Neural progenitor cell (in vitro differentiated cells): ENCODE measurements around the gene PLCL1.

Source experiments
- EZH2 ChIP-seq: fragments of 200-600 bp; sonication (generic); IDR thresholded peaks from 2 replicates; pipeline ENCODE4 v1.6.1; 2017; ENCODE audit warnings: antibody characterized with exemption, mild to moderate bottlenecking, moderate library complexity
- EZH2phosphoT487 ChIP-seq: fragments of 200-600 bp; sonication (generic); IDR thresholded peaks from 2 replicates; pipeline ENCODE4 v1.6.1; 2017; ENCODE audit warnings: antibody characterized with exemption
- TF ChIP-seq, protein P1 (sequence below): fragments of 200-600 bp; sonication (generic); IDR thresholded peaks from 2 replicates; pipeline ENCODE4 v1.5.1; 2017; ENCODE audit warnings: antibody characterized with exemption, mild to moderate bottlenecking

DNA sequence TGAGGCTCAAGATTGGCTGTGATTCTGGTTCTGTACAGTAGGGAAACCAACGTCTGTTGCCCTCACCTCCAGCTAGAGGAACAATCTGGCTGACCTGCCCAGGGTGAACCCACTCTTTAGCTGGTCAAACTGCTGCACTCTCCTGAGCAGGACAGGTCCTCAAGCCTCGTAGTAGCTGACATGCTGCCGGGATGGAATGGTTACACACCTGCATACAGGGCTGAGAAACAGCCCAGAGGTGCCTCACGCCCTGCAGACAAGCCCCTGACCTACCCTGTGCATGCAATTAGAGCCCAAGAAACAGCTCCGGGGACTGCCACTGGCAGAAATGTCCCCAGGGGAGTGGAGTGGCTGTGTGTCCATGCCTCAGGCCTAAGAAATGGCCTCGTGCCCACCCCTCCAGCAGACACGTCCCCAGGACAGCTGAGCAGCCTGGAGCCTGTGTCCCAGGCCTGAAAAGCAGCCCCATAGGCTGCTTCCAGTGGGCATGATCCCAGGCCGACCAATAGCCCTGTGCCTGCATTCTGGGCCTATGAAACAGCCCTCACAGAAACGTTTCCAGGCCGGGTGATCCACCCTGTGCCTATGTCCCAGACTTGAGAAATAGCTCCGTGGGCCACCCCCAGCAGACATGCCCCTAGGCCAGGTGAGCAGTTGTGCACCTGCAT is 44.6 kb upstream of the PLCL1 start:
- TF ChIP-seq, protein P1, sequence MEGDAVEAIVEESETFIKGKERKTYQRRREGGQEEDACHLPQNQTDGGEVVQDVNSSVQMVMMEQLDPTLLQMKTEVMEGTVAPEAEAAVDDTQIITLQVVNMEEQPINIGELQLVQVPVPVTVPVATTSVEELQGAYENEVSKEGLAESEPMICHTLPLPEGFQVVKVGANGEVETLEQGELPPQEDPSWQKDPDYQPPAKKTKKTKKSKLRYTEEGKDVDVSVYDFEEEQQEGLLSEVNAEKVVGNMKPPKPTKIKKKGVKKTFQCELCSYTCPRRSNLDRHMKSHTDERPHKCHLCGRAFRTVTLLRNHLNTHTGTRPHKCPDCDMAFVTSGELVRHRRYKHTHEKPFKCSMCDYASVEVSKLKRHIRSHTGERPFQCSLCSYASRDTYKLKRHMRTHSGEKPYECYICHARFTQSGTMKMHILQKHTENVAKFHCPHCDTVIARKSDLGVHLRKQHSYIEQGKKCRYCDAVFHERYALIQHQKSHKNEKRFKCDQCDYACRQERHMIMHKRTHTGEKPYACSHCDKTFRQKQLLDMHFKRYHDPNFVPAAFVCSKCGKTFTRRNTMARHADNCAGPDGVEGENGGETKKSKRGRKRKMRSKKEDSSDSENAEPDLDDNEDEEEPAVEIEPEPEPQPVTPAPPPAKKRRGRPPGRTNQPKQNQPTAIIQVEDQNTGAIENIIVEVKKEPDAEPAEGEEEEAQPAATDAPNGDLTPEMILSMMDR: no peak
- no peak for TF ChIP-seq EZH2phosphoT487
- no peak for TF ChIP-seq EZH2
